ENCODE measurements around the gene MICB.

The MICB gene

GRCh38 chr6:31541059-31541657 is 43.2 kb downstream of the MICB start:
- no peak for DNase-seq (ENCODE audit: low spot score)

- DNase-seq (ENCODE audit: low spot score): peak; percentile 91
Measured at GRCh38 chr6:31541658-31542521, 43.9 kb downstream of the MICB start, which contains the start of gene DDX39B. TSS of gene DDX39B (minus strand) at chr6:31542003. CDS start at chr6:31540532, 1,471 bp downstream.

- no peak for DNase-seq (ENCODE audit: low spot score)
Measured at GRCh38 chr6:31543639-31544038, 45.7 kb downstream of the MICB start.

- no peak for DNase-seq (ENCODE audit: low spot score)
Measured at GRCh38 chr6:31544676-31545075, 46.7 kb downstream of the MICB start.

GRCh38 chr6:31545291-31545690 is 47.3 kb downstream of the MICB start:
- DNase-seq (ENCODE audit: low spot score): no peak

GRCh38 chr6:31546339-31546957 is 48.5 kb downstream of the MICB start, which contains the start of gene ATP6V1G2:
TSS of gene ATP6V1G2 (minus strand) at chr6:31546608. CDS start at chr6:31546559, 49 bp downstream.
- peak; percentile 91 for DNase-seq (ENCODE audit: low spot score)

GRCh38 chr6:31546958-31547726 is 49.2 kb downstream of the MICB start, which contains the start of gene NFKBIL1:
TSS of gene NFKBIL1 (plus strand) at chr6:31547608. CDS start at chr6:31547695, 87 bp downstream.
- peak; percentile 85 for DNase-seq (ENCODE audit: low spot score)

- DNase-seq (ENCODE audit: low spot score): no peak
Measured at GRCh38 chr6:31547727-31548543, 50.0 kb downstream of the MICB start.

GRCh38 chr6:31548544-31548873 is 50.6 kb downstream of the MICB start:
- DNase-seq (ENCODE audit: low spot score): no peak

GRCh38 chr6:31551371-31551770 is 53.4 kb downstream of the MICB start:
- DNase-seq (ENCODE audit: low spot score): peak; percentile 88

GRCh38 chr6:31556307-31556706 is 58.4 kb downstream of the MICB start:
- no peak for DNase-seq (ENCODE audit: low spot score)

- DNase-seq (ENCODE audit: low spot score): no peak
Measured at GRCh38 chr6:31557443-31558317, 59.7 kb downstream of the MICB start.

GRCh38 chr6:31558318-31558625 is 60.3 kb downstream of the MICB start:
- DNase-seq (ENCODE audit: low spot score): no peak

GRCh38 chr6:31558631-31559500 is 60.9 kb downstream of the MICB start:
- DNase-seq (ENCODE audit: low spot score): no peak

GRCh38 chr6:31559606-31559957 is 61.6 kb downstream of the MICB start:
- no peak for DNase-seq (ENCODE audit: low spot score)

- peak; percentile 98 for DNase-seq (ENCODE audit: low spot score)
Measured at GRCh38 chr6:31559958-31560696, 62.2 kb downstream of the MICB start.

- no peak for DNase-seq (ENCODE audit: low spot score)
Measured at GRCh38 chr6:31560697-31561058, 62.7 kb downstream of the MICB start.

Measured in kidney capillary endothelial cell (primary cell).